Heart right ventricle (tissue), 16 donors: Measurements from ENCODE around the gene PROCR. TPM values are rescaled to one million over a fixed set of nuclear protein-coding genes. Genes with fewer than 3 reads are reported as not detected.

ENCODE experiments used
- ATAC-seq, 8 donors: fragments of 200-7000 bp; cut with Tn5 transposase; one replicate each; pipeline ENCODE4 v1.9.1; 2020; ENCODE audit warnings: mild to moderate bottlenecking in 8 of 8, moderate library complexity in 8 of 8, moderate number of reproducible peaks in 1 of 8
- DNase-seq, 2 donors: peaks; one replicate each; pipeline ENCODE4 v3.0.0-alpha.2; 2020
- H3K27ac ChIP-seq, 10 donors: fragments of 200-600 bp; sonication (generic) in 2 of 10; one replicate each; pipeline versions ENCODE4 v1.5.0 to v1.8.0; 2020 to 2022; ENCODE audit warnings: mild to moderate bottlenecking in 3 of 10
- H3K27me3 ChIP-seq, 7 donors: fragments of 200-600 bp; one replicate each; pipeline ENCODE4 v1.8.0; 2021 to 2022; ENCODE audit warnings: mild to moderate bottlenecking in 2 of 7
- H3K36me3 ChIP-seq, 9 donors: fragments of 200-600 bp; sonication (generic) in 1 of 9; one replicate each; pipeline versions ENCODE4 v1.5.0 to v1.8.0; 2020 to 2022; ENCODE audit warnings: mild to moderate bottlenecking in 2 of 9
- H3K4me1 ChIP-seq, 9 donors: fragments of 200-600 bp; sonication (generic) in 1 of 9; one replicate each; pipeline versions ENCODE4 v1.5.0 to v1.8.0; 2020 to 2022; ENCODE audit warnings: mild to moderate bottlenecking in 4 of 9
- H3K4me3 ChIP-seq, 10 donors: fragments of 200-600 bp; sonication (generic) in 2 of 10; one replicate each; pipeline versions ENCODE4 v1.5.0 to v1.8.0; 2020 to 2022; ENCODE audit warnings: mild to moderate bottlenecking in 7 of 10, moderate library complexity in 2 of 10
- H3K9me3 ChIP-seq, 11 donors: fragments of 200-600 bp in 10 of 11; sonication (generic) in 2 of 11; one replicate each; pipeline versions ENCODE4 v1.5.0 to v1.8.0; 2013 to 2022; ENCODE audit warnings: mild to moderate bottlenecking in 2 of 11, control low read depth in 1 of 11, moderate library complexity in 1 of 11
- CTCF ChIP-seq, 9 donors: fragments of 200-600 bp; sonication (generic) in 2 of 9; IDR thresholded peaks; one replicate each; pipeline versions ENCODE4 v1.5.0 to v1.8.0; 2021 to 2022; ENCODE audit warnings: antibody characterized with exemption in 9 of 9, mild to moderate bottlenecking in 5 of 9, moderate library complexity in 1 of 9
- WGBS, 2 donors: extraction: QIAGEN DNeasy Blood & Tissue Kit; methylation state at CpG; one replicate each; pipeline ENCODE4 v1.1.7; 2013; ENCODE audit warnings: inconsistent platforms in 1 of 2; 5-methylcytosine and 5-hydroxymethylcytosine counted together
- intact Hi-C, 10 donors: fragments of 100-400 bp; cut with DNase I; formaldehyde crosslinking; loops; one replicate each; pipeline versions ENCODE4 v1.11.1 to v1.14.2; 2022
- polyA plus RNA-seq, 2 donors: library from polyadenylated mRNA; stranded (reverse); fragments of 200-250 nt; gene quantifications; one replicate each; pipeline ENCODE4 v1.2.3, GENCODE V29; 2013
- total RNA-seq, 10 donors: library from RNA; stranded (reverse); fragmentation: NEBNext Ultra II Directional in 3 of 10; extraction: Animal tissue kit (Norgen Biotek cat#: 25700) in 3 of 10; gene quantifications; one replicate each; pipeline versions ENCODE4 v1.2.1 to v1.2.4, GENCODE V29; 2021 to 2023
- donor health status: Arrhythmogenic right ventricular cardiomyopathy.
- donor health status: ischemic (EF 13 %, LVEDD 7.1; RV severe dilation, severe dysfunction).
- donor health status: healthy with polysubstance abuse.
- donor health status: DM: no; HTN: yes; CAD: no.
- donor health status: DM: no; HTN: no; CAD: no.
- donor health status: ischemic (EF 25% LVEDD 6.9; RV normal size, moderate dysfunction).
- donor health status: ischemic (EF 25% LVEDD 5.7; RV mildly dilated, moderate dysfunction).
- donor health status: healthy.
- donor health status: DM: yes; HTN: yes; CAD: no.
- donor health status: Ischemic cardiomyopathy.
- donor health status: ischemic (EF 35%, LVEDD 5.7; RV mildly dilated, moderate dysfunction).
- donor health status: nonischemic (EF 11% LVEDD 7.7; RV severe dilation, severe dysfunction).
- donor health status: DM: yes; HTN: yes; CAD: no.
- donor health status: PGD.
- donor health status: ischemic (EF 29% LVEDD 5.4; RV normal size, mild dysfunction).
- donor health status: nonischemic (EF 23%, LVEDD 6.1; RV moderate dilation, normal function).

The PROCR gene
- total and polyA plus RNA-seq, 12 donors, result 3.0 to 26.7 (median 8.8) TPM

GRCh38 chr20:35215066-35215956 lies 43.4 kb downstream of the PROCR start:
- H3K27me3 ChIP-seq, result no peaks in the 10 kb centered on the region
- no peaks in the 10 kb centered on the region for H3K9me3 ChIP-seq
- DNase-seq (no peak), ATAC-seq (no peak)
- no peak for TF ChIP-seq CTCF (IDR thresholded peaks at IDR 0.05)
- intact Hi-C loops, result loop anchor here in 2 of 10 donors (10.0 kb wide), 1 partner anchor 381 kb away; no protein-coding TSS in a partner anchor
- no peak overlapping the region for H3K4me3 ChIP-seq
- H3K4me1 ChIP-seq, result no peaks in the 10 kb centered on the region
- H3K36me3 ChIP-seq, result peaks cover 0 to 53% (median 0%) of the 10 kb centered on the region in 9 donors
- H3K27ac ChIP-seq, result no peak overlapping the region
- 88 to 91% methylated on average over 12 of the region's 12 CpGs for WGBS, 2 donors

GRCh38 chr20:35216541-35216940 lies 44.7 kb downstream of the PROCR start:
- DNase-seq (no peak), ATAC-seq (no peak)
- intact Hi-C loops, result loop anchor here in 2 of 10 donors (10.0 kb wide), 1 partner anchor 382 kb away; no protein-coding TSS in a partner anchor
- Histone ChIP-seq H3K9me3 (no peaks in the 10 kb centered on the region), H3K4me1 (no peaks in the 10 kb centered on the region), H3K36me3 (peaks cover 0 to 45% (median 0%) of the 10 kb centered on the region in 9 donors), H3K4me3 (no peak overlapping the region), H3K27ac (no peak overlapping the region), H3K27me3 (no peaks in the 10 kb centered on the region)
- no peak for TF ChIP-seq CTCF (IDR thresholded peaks at IDR 0.05)
- 88 to 92% methylated on average over 5 of the region's 5 CpGs for WGBS, 2 donors

DNA sequence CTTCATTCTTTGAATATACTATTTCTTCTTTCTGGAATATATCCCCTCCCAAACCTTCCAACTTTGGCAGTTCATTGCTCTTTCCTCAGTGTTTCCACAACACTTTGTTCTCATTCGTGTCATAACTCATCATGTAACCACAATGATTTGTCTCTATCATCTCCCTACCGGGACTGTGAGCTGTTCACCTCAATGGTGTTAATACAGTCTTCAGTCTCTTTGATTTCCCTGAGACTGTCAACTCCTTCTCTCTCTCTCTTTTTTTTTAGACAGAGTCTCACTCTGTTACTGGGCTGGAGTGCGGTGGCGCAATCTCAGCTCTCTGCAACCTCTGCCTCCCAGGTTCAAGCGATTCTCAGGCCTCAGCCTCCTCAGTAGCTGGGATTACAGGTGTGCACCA lies 52.1 kb downstream of the PROCR start:
- peaks cover 0 to 34% (median 0%) of the 10 kb centered on the region in 7 donors for H3K27me3 ChIP-seq
- H3K9me3 ChIP-seq, result no peaks in the 10 kb centered on the region
- H3K36me3 ChIP-seq, result no peaks in the 10 kb centered on the region
- no peak for DNase-seq
- WGBS, 2 donors, result 94 to 97% methylated on average over 5 of the region's 5 CpGs
- H3K4me3 ChIP-seq, result no peak overlapping the region
- intact Hi-C loops, result no loop called here
- no peak for TF ChIP-seq CTCF (IDR thresholded peaks at IDR 0.05)
- no peak for ATAC-seq
- no peak overlapping the region for H3K27ac ChIP-seq
- H3K4me1 ChIP-seq, result peaks cover 0 to 13% (median 6%) of the 10 kb centered on the region in 9 donors

DNA sequence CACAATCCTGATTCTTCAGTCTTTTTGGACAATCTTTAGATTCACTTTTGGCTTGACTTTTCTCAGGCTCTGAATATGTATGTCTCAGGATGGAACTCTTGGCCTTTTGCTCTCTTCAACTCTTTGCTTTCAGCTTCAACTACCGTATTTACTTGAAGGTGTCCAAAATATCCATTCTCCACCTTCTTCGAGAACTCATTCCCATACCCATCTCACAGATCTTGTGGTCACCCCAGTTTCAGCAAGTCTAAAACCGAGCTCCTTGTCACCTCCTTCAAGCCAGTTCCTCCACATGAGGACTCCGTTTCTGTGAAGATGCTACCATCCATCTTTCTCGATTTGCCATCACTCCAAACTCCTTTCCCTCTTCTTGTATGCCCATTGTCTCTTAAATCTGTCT lies 52.7 kb downstream of the PROCR start:
- WGBS, 2 donors, result 92 to 95% methylated on average over 5 of the region's 5 CpGs
- Histone ChIP-seq H3K36me3 (no peaks in the 10 kb centered on the region), H3K4me1 (peaks cover 0 to 13% (median 6%) of the 10 kb centered on the region in 9 donors), H3K27me3 (peaks cover 0 to 37% (median 0%) of the 10 kb centered on the region in 7 donors), H3K27ac (no peak overlapping the region), H3K9me3 (no peaks in the 10 kb centered on the region), H3K4me3 (no peak overlapping the region)
- DNase-seq, result no peak
- intact Hi-C loops, result no loop called here
- no peak for ATAC-seq
- TF ChIP-seq CTCF (IDR thresholded peaks at IDR 0.05), result no peak
